Activated naive CD4-positive, alpha-beta T cell treated with anti-CD3 and anti-CD28 coated beads for 36 hours (primary cell): Measurements from ENCODE around the gene MYH11. TPM values are rescaled to one million over a fixed set of nuclear protein-coding genes. Genes with fewer than 3 reads are reported as not detected.

Experiments used
- CTCF ChIA-PET: fragments of 350-600 bp; sonication (Branson Sonifier 250); formaldehyde crosslinking; loops from one replicate; lab custom pipeline; 2021; ENCODE audit warnings: antibody characterized with exemption; lab: Charles Lee
- DNase-seq: peaks from one replicate; pipeline ENCODE4 v3.0.0-alpha.2; 2020
- H3K27ac Mint-ChIP-seq: one replicate; pipeline ENCODE4 v1.8.0; 2021; ENCODE audit warnings: mild to moderate bottlenecking, mixed read lengths
- H3K27me3 Mint-ChIP-seq: one replicate; pipeline ENCODE4 v1.8.0; 2021; ENCODE audit warnings: low read depth, mixed read lengths
- H3K36me3 Mint-ChIP-seq: one replicate; pipeline ENCODE4 v1.8.0; 2021; ENCODE audit warnings: low read depth, mixed read lengths
- H3K4me1 Mint-ChIP-seq: one replicate; pipeline ENCODE4 v1.8.0; 2021; ENCODE audit warnings: low read depth, mixed read lengths
- H3K4me3 Mint-ChIP-seq: one replicate; pipeline ENCODE4 v1.8.0; 2021; ENCODE audit warnings: mild to moderate bottlenecking, moderate library complexity, mixed read lengths
- H3K9me3 Mint-ChIP-seq: one replicate; pipeline ENCODE4 v1.8.0; 2021; ENCODE audit warnings: mixed read lengths
- intact Hi-C: fragments of 100-400 bp; cut with micrococcal nuclease; formaldehyde crosslinking; loops from one replicate; pipeline ENCODE4 v1.15.1; 2023
- total RNA-seq, 2 experiments: library from RNA; stranded (reverse); gene quantifications; one replicate each; pipeline ENCODE4 v1.2.3, GENCODE V29; 2021

The MYH11 gene
- total RNA-seq, 2 experiments from 2014 or later: not detected

DNA sequence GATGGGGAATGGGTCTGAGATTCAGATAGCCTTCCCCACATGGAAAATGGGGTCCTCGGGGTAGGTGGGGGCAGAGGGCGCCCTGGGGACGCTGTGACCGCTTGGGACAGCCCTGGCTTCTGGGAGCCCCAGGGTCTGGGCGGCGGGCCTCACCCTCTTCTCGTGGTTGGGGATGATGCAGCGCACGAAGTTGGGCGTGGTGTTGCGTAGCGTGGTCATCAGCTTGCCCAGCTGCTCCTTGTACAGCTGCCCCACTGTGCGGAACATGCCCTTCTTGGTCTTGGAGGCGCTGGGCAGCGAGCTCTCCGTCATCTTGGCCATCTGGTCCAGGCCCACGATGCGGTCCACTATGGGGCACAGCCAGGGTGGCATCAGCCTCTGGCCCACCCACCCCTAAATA lies 106.8 kb downstream of the MYH11 start:
- CTCF ChIA-PET: no interaction called here
- intact Hi-C loops: loop anchor here (10.0 kb wide), 1 partner anchor 45 kb away; no protein-coding TSS in a partner anchor
- no peaks in the 10 kb centered on the region for H3K36me3 Mint-ChIP-seq
- no peak for DNase-seq
- no peak overlapping the region for H3K27ac Mint-ChIP-seq
- H3K4me1 Mint-ChIP-seq: no peaks in the 10 kb centered on the region
- H3K9me3 Mint-ChIP-seq: no peaks in the 10 kb centered on the region
- H3K27me3 Mint-ChIP-seq: no peaks in the 10 kb centered on the region
- no peak overlapping the region for H3K4me3 Mint-ChIP-seq

DNA sequence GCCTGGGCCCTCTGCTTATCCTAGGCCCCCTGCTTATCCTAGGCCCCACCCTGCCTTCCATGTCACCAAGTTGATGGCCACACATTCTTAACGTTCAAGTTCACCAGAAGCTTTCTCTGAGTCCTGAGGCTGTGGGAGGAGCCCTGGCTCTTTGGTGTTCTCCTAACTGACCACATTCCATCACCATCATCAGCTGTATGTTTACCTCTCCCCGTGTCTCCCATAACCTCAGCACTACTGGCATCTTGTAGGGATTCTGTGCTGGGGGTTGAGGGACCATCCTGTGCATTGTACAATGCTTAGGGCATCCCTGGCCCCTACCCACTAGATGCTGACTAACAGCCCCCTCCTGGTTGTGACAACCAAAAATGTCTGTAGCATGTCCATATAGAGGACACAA lies 107.5 kb downstream of the MYH11 start:
- CTCF ChIA-PET: interaction anchor here (0.6 kb wide), 1 partner anchor 292 kb away, joined by 4 read pairs; no protein-coding TSS in a partner anchor
- no peak overlapping the region for H3K27ac Mint-ChIP-seq
- H3K4me1 Mint-ChIP-seq: no peaks in the 10 kb centered on the region
- H3K27me3 Mint-ChIP-seq: no peaks in the 10 kb centered on the region
- intact Hi-C loops: no loop called here
- DNase-seq: no peak
- H3K9me3 Mint-ChIP-seq: no peaks in the 10 kb centered on the region
- no peaks in the 10 kb centered on the region for H3K36me3 Mint-ChIP-seq
- H3K4me3 Mint-ChIP-seq: no peak overlapping the region

DNA sequence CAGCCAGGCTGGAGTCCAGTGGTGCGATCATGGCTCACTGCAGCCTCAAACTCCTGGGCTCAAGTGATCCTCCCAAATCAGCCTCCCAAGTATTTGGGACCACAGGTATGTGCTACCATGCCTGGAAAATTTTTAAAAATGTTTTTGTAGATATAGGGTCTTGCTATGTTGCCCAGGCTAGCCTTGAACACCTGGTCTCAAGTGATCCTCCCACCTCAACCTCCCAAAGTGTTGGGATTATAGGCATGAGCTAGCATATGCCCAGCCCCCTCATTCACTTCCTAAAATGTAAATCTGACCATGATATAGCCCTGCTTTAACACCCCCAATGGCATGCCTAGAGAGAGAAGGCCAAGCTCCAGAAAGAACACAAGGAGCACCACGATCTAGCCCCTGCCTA lies 108.2 kb downstream of the MYH11 start:
- CTCF ChIA-PET: interaction anchor here (0.6 kb wide), 1 partner anchor 291 kb away, joined by 4 read pairs; no protein-coding TSS in a partner anchor
- DNase-seq: no peak
- Mint-ChIP-seq H3K4me1 (no peaks in the 10 kb centered on the region), H3K9me3 (no peaks in the 10 kb centered on the region), H3K36me3 (no peaks in the 10 kb centered on the region), H3K4me3 (no peak overlapping the region), H3K27me3 (no peaks in the 10 kb centered on the region), H3K27ac (no peak overlapping the region)
- intact Hi-C loops: no loop called here

DNA sequence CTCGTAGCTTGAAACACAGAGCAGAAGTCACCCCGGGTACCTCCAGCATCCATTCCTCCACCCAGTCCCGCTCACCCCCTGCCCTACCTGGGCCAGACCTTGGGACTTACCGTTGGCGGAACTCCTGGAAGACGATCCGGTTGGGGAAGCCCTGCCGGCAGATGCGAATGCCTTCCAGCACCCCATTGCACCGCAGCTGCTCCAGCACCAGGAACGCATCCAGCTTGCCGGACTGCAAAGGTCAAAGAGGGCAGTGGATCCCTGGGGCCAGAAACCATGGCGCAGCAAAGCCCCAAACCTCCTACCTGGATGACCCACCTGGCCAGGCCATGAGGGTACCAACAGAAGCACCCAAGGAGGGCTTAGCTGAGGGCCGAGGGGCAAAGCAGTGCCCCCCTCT lies 108.9 kb downstream of the MYH11 start:
- CTCF ChIA-PET: interaction anchor here (0.8 kb wide), 1 partner anchor 8 kb away, joined by 4 read pairs; no protein-coding TSS in a partner anchor

DNA sequence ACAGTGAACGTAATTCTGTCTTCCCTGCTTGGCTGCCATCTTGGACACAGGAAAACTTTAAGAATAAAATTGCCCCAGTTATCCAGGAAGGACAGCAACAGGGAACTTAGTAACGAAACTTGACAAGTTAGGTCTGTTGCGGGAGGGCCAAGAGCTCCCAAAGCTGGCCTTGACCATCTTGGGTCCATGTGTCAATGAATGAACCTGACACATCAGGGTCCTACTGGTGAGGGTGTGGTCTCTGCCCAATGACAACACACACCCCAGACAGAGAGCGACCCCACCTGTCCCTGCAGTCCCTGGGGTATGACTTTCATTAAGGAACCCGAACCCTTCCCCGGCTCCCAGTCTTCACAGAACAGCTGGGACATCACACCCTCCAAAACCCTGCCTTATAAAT lies 110.5 kb downstream of the MYH11 start:
- no peak overlapping the region for H3K4me3 Mint-ChIP-seq
- H3K27me3 Mint-ChIP-seq: no peaks in the 10 kb centered on the region
- H3K27ac Mint-ChIP-seq: no peak overlapping the region
- no peaks in the 10 kb centered on the region for H3K4me1 Mint-ChIP-seq
- CTCF ChIA-PET: interaction anchor here (1.4 kb wide), 1 partner anchor 10 kb away, joined by 3 read pairs; no protein-coding TSS in a partner anchor
- intact Hi-C loops: no loop called here
- no peaks in the 10 kb centered on the region for H3K9me3 Mint-ChIP-seq
- no peaks in the 10 kb centered on the region for H3K36me3 Mint-ChIP-seq
- DNase-seq: no peak

More for the DNA sequence above, 108.9 kb downstream of the MYH11 start:
- DNase-seq: no peak
- no peak overlapping the region for H3K4me3 Mint-ChIP-seq
- H3K4me1 Mint-ChIP-seq: no peaks in the 10 kb centered on the region
- H3K9me3 Mint-ChIP-seq: no peaks in the 10 kb centered on the region
- no peaks in the 10 kb centered on the region for H3K27me3 Mint-ChIP-seq
- H3K36me3 Mint-ChIP-seq: no peaks in the 10 kb centered on the region
- H3K27ac Mint-ChIP-seq: no peak overlapping the region
- intact Hi-C loops: no loop called here

GRCh38 chr16:15743657-15744056 lies 113.2 kb downstream of the MYH11 start:
- Mint-ChIP-seq H3K27me3 (no peaks in the 10 kb centered on the region), H3K9me3 (peaks cover 2% of the 10 kb centered on the region), H3K4me3 (no peak overlapping the region), H3K27ac (no peak overlapping the region), H3K4me1 (no peaks in the 10 kb centered on the region), H3K36me3 (peaks cover 3% of the 10 kb centered on the region)
- intact Hi-C loops: no loop called here
- CTCF ChIA-PET: no interaction called here
- no peak for DNase-seq

- Mint-ChIP-seq H3K9me3 (peaks cover 2% of the 10 kb centered on the region), H3K36me3 (peaks cover 3% of the 10 kb centered on the region), H3K27me3 (no peaks in the 10 kb centered on the region), H3K4me1 (no peaks in the 10 kb centered on the region), H3K4me3 (no peak overlapping the region), H3K27ac (no peak overlapping the region)
- CTCF ChIA-PET: interaction anchor here (2.2 kb wide), 1 partner anchor 14 kb away, joined by 6 read pairs; no protein-coding TSS in a partner anchor
- intact Hi-C loops: no loop called here
- no peak for DNase-seq
These were observed 114.1 kb downstream of the MYH11 start for GRCh38 chr16:15742716-15743115.

GRCh38 chr16:15741207-15741871 lies 115.5 kb downstream of the MYH11 start:
- Mint-ChIP-seq H3K9me3 (peaks cover 2% of the 10 kb centered on the region), H3K4me1 (no peaks in the 10 kb centered on the region), H3K36me3 (peaks cover 3% of the 10 kb centered on the region), H3K27ac (no peak overlapping the region), H3K4me3 (no peak overlapping the region), H3K27me3 (no peaks in the 10 kb centered on the region)
- no peak for DNase-seq
- CTCF ChIA-PET: interaction anchor here (0.6 to 2.2 kb wide), 4 partner anchors 12 to 142 kb away, joined by 3 to 6 read pairs (median 4); no protein-coding TSS in a partner anchor
- intact Hi-C loops: no loop called here

DNA sequence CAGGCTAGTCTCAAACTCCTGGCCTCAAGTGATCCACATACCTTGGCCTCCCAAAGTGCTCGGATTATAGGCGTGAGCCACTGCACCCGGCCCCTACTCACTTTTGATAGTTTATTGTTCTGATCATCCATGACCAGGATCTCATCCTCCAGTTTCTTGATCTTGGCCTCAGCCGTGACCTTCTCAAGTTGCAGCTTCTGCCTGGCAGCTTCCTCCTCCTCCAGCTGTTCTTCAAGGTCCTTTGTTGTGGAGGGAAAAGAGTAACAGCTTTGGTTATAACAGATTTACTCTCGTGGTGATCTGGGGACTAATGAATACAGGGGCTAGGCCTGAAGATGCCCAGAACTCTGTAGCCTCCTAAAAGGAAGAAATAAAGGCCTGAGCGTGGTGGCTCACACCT lies 116.9 kb downstream of the MYH11 start:
- H3K36me3 Mint-ChIP-seq: peaks cover 3% of the 10 kb centered on the region
- no peak overlapping the region for H3K27ac Mint-ChIP-seq

GRCh38 chr16:15739464-15739863 lies 117.4 kb downstream of the MYH11 start:
- intact Hi-C loops: no loop called here
- CTCF ChIA-PET: interaction anchor here (0.6 to 2.1 kb wide), 4 partner anchors 13 to 84 kb away, joined by 3 to 4 read pairs (median 4); no protein-coding TSS in a partner anchor
- Mint-ChIP-seq H3K27ac (no peak overlapping the region), H3K27me3 (no peaks in the 10 kb centered on the region), H3K4me1 (no peaks in the 10 kb centered on the region), H3K36me3 (peaks cover 3% of the 10 kb centered on the region), H3K9me3 (peaks cover 2% of the 10 kb centered on the region), H3K4me3 (no peak overlapping the region)
- no peak for DNase-seq

More for the DNA sequence above, 116.9 kb downstream of the MYH11 start:
- Mint-ChIP-seq H3K27me3 (no peaks in the 10 kb centered on the region), H3K9me3 (peaks cover 2% of the 10 kb centered on the region), H3K4me3 (no peak overlapping the region), H3K4me1 (no peaks in the 10 kb centered on the region)
- intact Hi-C loops: no loop called here
- CTCF ChIA-PET: interaction anchor here (0.6 to 2.1 kb wide), 3 partner anchors 12 to 26 kb away, joined by 3 to 4 read pairs (median 4); no protein-coding TSS in a partner anchor
- DNase-seq: no peak

- no peaks in the 10 kb centered on the region for H3K27me3 Mint-ChIP-seq
- peaks cover 2% of the 10 kb centered on the region for H3K9me3 Mint-ChIP-seq
- CTCF ChIA-PET: no interaction called here
- no peak overlapping the region for H3K4me3 Mint-ChIP-seq
- H3K36me3 Mint-ChIP-seq: peaks cover 3% of the 10 kb centered on the region
- H3K27ac Mint-ChIP-seq: no peak overlapping the region
- intact Hi-C loops: no loop called here
- H3K4me1 Mint-ChIP-seq: no peaks in the 10 kb centered on the region
- no peak for DNase-seq
These were observed 119.6 kb downstream of the MYH11 start for GRCh38 chr16:15737140-15737644.

- intact Hi-C loops: no loop called here
- H3K27ac Mint-ChIP-seq: no peak overlapping the region
- no peaks in the 10 kb centered on the region for H3K27me3 Mint-ChIP-seq
- peaks cover 2% of the 10 kb centered on the region for H3K9me3 Mint-ChIP-seq
- no peak for DNase-seq
- H3K4me1 Mint-ChIP-seq: no peaks in the 10 kb centered on the region
- peaks cover 3% of the 10 kb centered on the region for H3K36me3 Mint-ChIP-seq
- CTCF ChIA-PET: no interaction called here
- H3K4me3 Mint-ChIP-seq: no peak overlapping the region
These were observed 120.3 kb downstream of the MYH11 start for GRCh38 chr16:15736529-15736928.

DNA sequence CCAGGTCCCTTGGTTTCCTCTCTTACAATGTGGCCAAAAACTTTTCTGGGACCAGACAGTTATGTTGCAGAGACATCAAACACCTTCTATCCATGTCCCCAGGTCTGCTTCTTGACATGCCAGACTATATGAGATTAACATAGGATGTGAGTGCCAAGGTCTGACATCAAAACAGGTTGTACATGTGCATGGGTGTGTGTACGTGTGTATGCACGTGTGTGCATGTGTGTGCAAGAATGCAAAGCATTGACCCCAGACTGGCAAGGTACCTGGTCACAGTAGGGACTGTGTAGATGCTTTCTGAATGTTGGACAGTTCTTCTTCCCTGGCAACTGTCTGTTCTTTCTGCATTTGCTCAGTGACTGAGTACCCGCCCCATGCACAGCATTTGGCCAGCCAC lies 121.2 kb downstream of the MYH11 start:
- DNase-seq: no peak
- no peaks in the 10 kb centered on the region for H3K27me3 Mint-ChIP-seq
- no peaks in the 10 kb centered on the region for H3K4me1 Mint-ChIP-seq
- CTCF ChIA-PET: no interaction called here
- H3K9me3 Mint-ChIP-seq: no peaks in the 10 kb centered on the region
- H3K4me3 Mint-ChIP-seq: no peak overlapping the region
- H3K36me3 Mint-ChIP-seq: no peaks in the 10 kb centered on the region
- intact Hi-C loops: no loop called here
- no peak overlapping the region for H3K27ac Mint-ChIP-seq
